GM21723 (cell line): ENCODE results near the gene CEP19.

ENCODE experiments used
- ATAC-seq: cut with Tn5 transposase; IDR thresholded peaks from one replicate; pipeline ENCODE4 v1.9.1; 2021; ENCODE audit warnings: mild to moderate bottlenecking, moderate library complexity; ENCODE audit not compliant: unreplicated experiment

Gene CEP19

GRCh38 chr3:196712514-196713413 lies 714 bp upstream of the CEP19 start:
- peak; percentile 51 for ATAC-seq

DNA sequence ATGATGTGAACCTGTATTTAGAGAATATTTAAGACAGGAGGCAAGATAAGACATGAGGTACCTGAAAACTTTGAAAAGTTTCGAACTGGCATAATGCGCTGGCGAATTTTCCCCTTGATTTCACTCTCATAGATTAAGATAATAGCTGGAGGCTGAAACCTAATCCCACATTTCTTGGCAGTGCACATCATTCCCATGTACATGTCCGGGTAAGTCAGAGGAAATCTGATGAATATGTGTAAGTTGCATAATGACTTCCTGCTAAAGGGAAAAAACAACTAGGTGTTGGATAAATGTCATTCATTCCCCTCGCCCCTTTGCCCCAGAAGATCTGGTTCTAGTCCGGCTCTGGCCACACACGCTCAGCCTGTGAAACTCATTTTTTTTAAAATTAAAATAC lies 3.6 kb downstream of the CEP19 start:
- no peak for ATAC-seq

- no peak for ATAC-seq
Observed at GRCh38 chr3:196707566-196707965, 4.5 kb downstream of the CEP19 start.

DNA sequence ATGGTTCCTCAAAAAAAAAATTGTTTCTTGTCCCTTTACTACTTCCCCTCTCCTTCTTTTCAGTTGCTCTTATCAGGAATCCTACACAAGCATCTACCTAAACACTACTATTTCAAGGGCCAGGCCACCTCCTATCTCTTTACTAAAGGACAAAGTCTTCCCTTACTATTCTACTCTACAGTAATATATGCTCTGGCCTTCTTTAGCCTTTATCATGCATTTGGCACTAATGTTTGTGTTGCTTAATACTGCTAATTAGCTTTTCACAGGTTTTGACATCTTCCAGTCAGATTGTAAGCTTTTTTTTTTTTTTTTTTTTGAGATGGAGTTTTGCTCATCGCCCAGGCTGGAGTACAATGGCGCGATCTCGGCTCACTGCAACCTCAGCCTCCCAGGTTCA lies 5.3 kb downstream of the CEP19 start:
- no peak for ATAC-seq

DNA sequence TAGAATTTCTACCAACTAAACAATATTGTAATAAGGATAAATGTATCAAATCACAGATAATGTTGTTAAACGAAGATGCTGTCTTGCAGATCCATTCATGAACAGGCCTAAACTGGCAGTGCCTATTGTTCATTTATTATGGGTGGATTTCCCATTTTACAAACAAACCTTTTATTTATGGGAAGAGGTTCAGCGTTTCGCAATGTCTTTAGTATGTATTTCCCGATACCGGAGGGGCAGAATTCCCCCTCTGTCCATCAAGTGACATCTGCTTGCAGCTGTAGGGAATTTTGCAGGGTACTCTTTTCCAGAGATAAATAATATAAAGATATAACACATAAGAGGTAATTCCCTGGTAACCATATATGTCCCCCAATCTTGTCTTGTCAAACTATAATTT lies 5.7 kb downstream of the CEP19 start:
- ATAC-seq = no peak

GRCh38 chr3:196700801-196701200 lies 11.2 kb downstream of the CEP19 start:
- no peak for ATAC-seq

DNA sequence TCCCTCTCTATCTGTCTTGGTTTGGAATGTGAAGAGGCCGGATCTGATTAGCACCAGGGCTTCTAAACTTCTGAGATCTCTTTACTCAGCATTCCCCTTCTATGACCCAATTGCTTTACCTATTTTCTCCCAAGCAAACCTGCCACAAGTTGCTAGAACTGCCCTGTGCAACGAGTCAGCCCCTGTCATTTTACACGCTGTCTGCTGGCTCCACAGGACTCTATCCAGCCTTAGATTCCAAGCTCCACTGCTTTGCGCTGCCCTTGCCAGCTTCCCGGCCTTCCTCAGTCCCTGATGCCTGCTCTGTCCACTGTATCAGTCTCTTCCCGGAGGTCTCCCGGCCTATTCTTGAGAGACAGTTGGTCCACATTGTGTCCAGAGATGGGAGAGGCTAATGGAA lies 12.3 kb downstream of the CEP19 start:
- no peak for ATAC-seq

- no peak for ATAC-seq
Observed at GRCh38 chr3:196697270-196697669, 14.8 kb downstream of the CEP19 start.

DNA sequence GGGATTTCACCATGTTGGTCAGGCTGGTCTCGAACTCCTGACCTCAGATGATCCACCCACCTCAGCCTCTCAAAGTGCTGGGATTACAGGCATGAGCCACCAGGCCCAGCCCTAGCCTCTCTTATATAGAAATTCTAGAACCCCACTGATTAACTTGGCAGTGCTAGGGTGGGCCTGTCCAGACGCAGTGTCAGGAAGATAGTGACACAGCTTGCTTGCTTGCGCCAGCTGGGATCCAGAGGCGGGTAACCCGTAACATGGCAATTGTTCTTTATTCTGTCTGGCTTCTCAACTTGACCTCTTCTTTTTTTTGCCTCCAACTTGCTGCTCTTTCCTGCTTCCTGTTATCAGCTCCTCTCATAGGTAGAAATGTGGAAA lies 16.2 kb downstream of the CEP19 start:
- ATAC-seq = no peak

GRCh38 chr3:196694941-196695848 lies 16.9 kb downstream of the CEP19 start:
- no peak for ATAC-seq

DNA sequence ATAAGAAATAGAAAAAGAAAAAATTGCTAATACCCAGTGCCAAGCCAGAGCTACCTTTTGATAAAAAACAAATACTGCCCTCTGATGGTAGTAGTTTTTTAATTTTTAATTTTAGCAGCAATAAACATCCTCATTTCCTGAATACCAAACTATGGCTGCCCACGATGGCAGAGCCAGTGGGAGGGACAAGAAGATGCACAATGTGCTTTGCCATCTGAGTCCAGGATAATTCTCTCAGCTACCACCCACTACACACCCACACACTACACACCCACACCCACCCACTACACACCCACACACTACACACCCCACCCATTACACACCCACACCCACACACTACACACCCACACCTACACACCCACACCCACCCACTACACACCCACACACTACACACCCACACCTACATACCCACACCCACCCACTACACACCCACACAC lies 17.8 kb downstream of the CEP19 start:
- no peak for ATAC-seq

- no peak for ATAC-seq
Observed at GRCh38 chr3:196691386-196691785, 20.7 kb downstream of the CEP19 start.

GRCh38 chr3:196689941-196690660 lies 21.9 kb downstream of the CEP19 start:
- ATAC-seq = no peak

GRCh38 chr3:196688349-196688748 lies 23.7 kb downstream of the CEP19 start:
- ATAC-seq = no peak

GRCh38 chr3:196686436-196686835 lies 25.6 kb downstream of the CEP19 start:
- no peak for ATAC-seq

DNA sequence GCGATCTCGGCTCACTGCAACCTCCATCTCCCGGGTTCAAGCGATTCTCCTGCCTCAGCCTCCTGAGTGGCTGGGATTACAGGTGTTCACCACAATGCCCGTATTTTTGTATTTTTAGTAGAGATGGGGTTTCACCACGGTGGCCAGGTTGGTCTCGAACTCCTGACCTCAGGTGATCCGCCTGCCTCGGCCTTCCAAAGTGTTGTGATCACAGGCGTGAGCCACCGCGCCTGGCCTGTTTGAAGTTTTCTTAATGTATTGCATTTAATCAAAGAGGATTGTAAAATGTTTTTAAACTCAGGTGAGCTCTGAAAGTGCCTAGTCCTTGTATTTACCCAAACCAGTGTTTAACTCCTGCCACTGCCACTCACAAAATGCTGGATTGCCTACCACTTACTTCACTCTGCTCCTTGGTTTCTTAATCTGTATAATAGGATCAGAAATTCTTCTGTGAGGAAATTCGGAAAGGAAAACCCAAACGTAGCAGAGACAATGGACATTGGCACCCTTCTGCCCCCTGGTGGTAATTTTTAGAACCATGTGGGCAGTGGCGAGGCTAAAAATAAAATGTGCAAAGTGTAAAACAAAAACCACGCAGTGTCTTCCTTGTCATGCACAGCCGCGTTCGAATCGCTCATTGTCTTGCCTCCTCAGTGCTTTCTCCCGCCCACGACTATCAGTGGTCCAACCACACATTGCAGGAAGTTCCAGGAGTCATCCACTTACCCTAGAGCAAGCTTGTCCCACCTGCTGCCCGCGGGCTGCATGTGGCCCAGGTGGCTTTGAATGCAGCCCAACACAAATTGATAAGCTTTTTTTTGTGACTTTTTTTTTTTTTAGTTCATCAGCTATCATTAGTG lies 27.3 kb downstream of the CEP19 start:
- peak; percentile 91 for ATAC-seq

DNA sequence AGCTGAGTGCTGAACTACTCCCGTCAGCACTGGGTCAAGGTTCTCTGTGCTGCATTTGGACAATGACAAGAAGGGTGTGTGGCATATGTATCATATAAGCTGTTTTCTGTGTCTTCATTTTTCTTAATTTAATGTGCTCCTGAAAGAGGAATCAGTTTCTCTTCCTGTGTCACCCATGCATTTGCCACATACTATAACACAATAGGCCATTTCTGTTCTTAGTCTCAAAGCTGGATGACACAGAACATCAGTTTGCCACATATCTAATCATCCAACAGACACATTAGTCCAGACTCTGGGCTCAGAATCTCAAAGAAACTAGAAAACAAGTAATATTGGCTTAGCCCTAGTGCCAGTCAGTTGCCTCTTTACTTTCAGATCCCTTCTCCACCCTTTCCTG lies 34.1 kb downstream of the CEP19 start:
- no peak for ATAC-seq

DNA sequence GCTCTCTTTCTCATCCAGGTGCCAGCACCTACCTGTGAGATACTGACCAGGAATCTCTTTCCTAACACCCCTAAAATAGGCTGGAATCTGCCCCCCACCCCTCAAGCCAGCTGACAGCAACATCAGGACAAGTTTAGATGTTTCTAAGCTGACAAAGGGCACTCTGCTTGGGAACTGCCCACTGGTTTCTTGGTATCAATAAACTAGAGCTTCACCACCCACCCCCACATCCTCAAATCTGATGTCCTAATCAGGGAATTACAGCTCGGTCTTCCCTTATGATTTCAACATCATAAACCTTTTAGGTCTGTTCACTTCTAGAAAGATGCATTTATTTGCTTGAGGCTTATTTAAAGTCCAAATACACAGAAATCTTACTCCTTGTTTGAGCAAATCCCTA lies 34.7 kb downstream of the CEP19 start:
- ATAC-seq = no peak

DNA sequence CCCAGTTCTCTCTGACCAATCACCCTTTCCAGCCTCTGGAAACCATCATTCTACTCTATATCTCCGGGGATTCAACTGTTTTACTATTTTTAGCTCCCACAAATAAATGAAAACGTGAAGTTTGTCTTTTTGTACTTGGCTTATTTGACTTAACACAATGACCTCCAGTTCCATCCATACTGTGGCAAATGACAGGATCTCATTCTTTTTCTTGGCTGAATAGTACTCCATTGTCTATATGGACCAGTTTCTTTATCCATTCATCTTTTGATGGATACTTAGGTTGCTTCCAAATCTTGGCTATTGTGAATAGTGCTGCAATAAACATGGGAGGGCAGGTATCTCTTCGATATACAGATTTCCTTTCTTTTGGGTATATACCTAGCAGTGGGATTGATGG lies 38.4 kb downstream of the CEP19 start:
- no peak for ATAC-seq

GRCh38 chr3:196670339-196670738 lies 41.7 kb downstream of the CEP19 start:
- ATAC-seq = no peak
